SK-N-SH (cell line): Measurements from ENCODE around the gene NOX3. TPM values are rescaled to one million over a fixed set of nuclear protein-coding genes. Genes with fewer than 3 reads are reported as not detected.

Source experiments
- CTCF ChIA-PET: fragments of 300-600, 350-600 bp; formaldehyde crosslinking; extraction: SDS; loops from one replicate; lab custom pipeline; 2021; lab: Yijun Ruan, JAX
- POLR2A ChIA-PET: fragments of 350-600 bp; sonication (Branson Sonifier 250); formaldehyde crosslinking; extraction: SDS; loops from one replicate; lab custom pipeline; 2020; ENCODE audit warnings: antibody characterized with exemption, inconsistent platforms; lab: Yijun Ruan, JAX
- DNase-seq: peaks from one replicate; pipeline ENCODE4 v3.0.0; 2012
- H2AFZ ChIP-seq: fragments of 200-600 bp; sonication (generic); 2 replicates; pipeline ENCODE4 v1.8.1; 2016; ENCODE audit warnings: antibody characterized with exemption, mild to moderate bottlenecking, low read depth
- H3F3A ChIP-seq: fragments of 200-600 bp; sonication (generic); replicated peaks from 2 replicates; pipeline ENCODE3; 2016; ENCODE audit warnings: antibody characterized with exemption, mild to moderate bottlenecking; ENCODE audit not compliant: insufficient read depth
- H3K27ac ChIP-seq, 2 experiments: fragments of 200-500 bp in 1 of 2; fragments of 200-600 bp in 1 of 2; sonication (Bioruptor generic) in 1 of 2; sonication (generic), shearing (Covaris generic) in 1 of 2; 2 replicates each; pipeline versions ENCODE4 v1.5.1 to v1.6.1; 2014 to 2016; ENCODE audit warnings: low read depth in 2 of 2, inconsistent platforms in 1 of 2, low read length in 1 of 2, mild to moderate bottlenecking in 1 of 2, mixed read lengths in 1 of 2
- H3K27me3 ChIP-seq: fragments of 200-600 bp; sonication (generic), shearing (Covaris generic); 2 replicates; pipeline ENCODE4 v1.6.1; 2016; ENCODE audit warnings: mixed run types; ENCODE audit not compliant: insufficient read depth
- H3K36me3 ChIP-seq, 2 experiments: fragments of 200-500 bp in 1 of 2; fragments of 200-600 bp in 1 of 2; sonication (Bioruptor generic) in 1 of 2; sonication (generic) in 1 of 2; replicated peaks in 1 of 2; 2 replicates each; pipeline versions ENCODE3 to v1.5.1; 2014 to 2016; ENCODE audit warnings: low read length in 1 of 2, mild to moderate bottlenecking in 1 of 2; ENCODE audit not compliant: insufficient read depth in 2 of 2, control insufficient read depth in 1 of 2
- H3K4me1 ChIP-seq, 2 experiments: fragments of 200-500 bp in 1 of 2; fragments of 200-600 bp in 1 of 2; sonication (Bioruptor generic) in 1 of 2; sonication (generic), shearing (Covaris generic) in 1 of 2; 2 replicates each; pipeline versions ENCODE4 v1.5.1 to v1.6.1; 2014 to 2016; ENCODE audit warnings: low read depth in 1 of 2, low read length in 1 of 2, mixed run types in 1 of 2; ENCODE audit not compliant: insufficient read depth in 2 of 2, control insufficient read depth in 1 of 2
- H3K4me2 ChIP-seq: fragments of 200-600 bp; sonication (generic), shearing (Covaris generic); 2 replicates; pipeline ENCODE4 v1.6.1; 2017; ENCODE audit warnings: mixed run types
- H3K4me3 ChIP-seq, 2 experiments: fragments of 200-500 bp in 1 of 2; fragments of 200-600 bp in 1 of 2; sonication (Bioruptor generic) in 1 of 2; sonication (generic), shearing (Covaris generic) in 1 of 2; 2 replicates each; pipeline versions ENCODE4 v1.5.1 to v1.8.1; 2014 to 2016; ENCODE audit warnings: low read depth in 2 of 2, inconsistent platforms in 1 of 2, low read length in 1 of 2, mild to moderate bottlenecking in 1 of 2, mixed read lengths in 1 of 2, moderate library complexity in 1 of 2
- H3K79me2 ChIP-seq: fragments of 200-600 bp; sonication (generic); 2 replicates; pipeline ENCODE4 v1.8.1; 2017; ENCODE audit warnings: mild to moderate bottlenecking; ENCODE audit not compliant: insufficient read depth
- H3K9ac ChIP-seq: fragments of 200-600 bp; sonication (generic); 2 replicates; pipeline ENCODE4 v1.6.1; 2017; ENCODE audit warnings: mixed run types
- H3K9me2 ChIP-seq: fragments of 200-600 bp; sonication (generic); 2 replicates; pipeline ENCODE4 v1.6.1; 2017; ENCODE audit warnings: mixed run types
- H3K9me3 ChIP-seq: fragments of 200-600 bp; sonication (generic); 2 replicates; pipeline ENCODE4 v1.6.1; 2017; ENCODE audit warnings: mixed run types, mild to moderate bottlenecking, moderate library complexity
- H4K20me1 ChIP-seq: fragments of 200-600 bp; sonication (generic); 2 replicates; pipeline ENCODE4 v1.6.1; 2017; ENCODE audit warnings: mild to moderate bottlenecking, mixed run types; ENCODE audit not compliant: insufficient read depth
- EZH2phosphoT487 ChIP-seq: fragments of 200-600 bp; sonication (generic); IDR thresholded peaks from 2 replicates; pipeline ENCODE4 v1.6.1; 2017; ENCODE audit warnings: low read depth, mixed run types, mild to moderate bottlenecking, antibody characterized with exemption, moderate library complexity, borderline replicate concordance
- FOSL2 ChIP-seq: IDR thresholded peaks from 2 replicates; pipeline ENCODE4 v1.4.0; 2012; ENCODE audit warnings: low read depth, mild to moderate bottlenecking, moderate library complexity, borderline replicate concordance
- GATA2 ChIP-seq: sonication (generic); formaldehyde crosslinking; IDR thresholded peaks from 2 replicates; pipeline ENCODE4 v1.5.0; 2020; ENCODE audit warnings: mild to moderate bottlenecking, missing genetic modification reagents
- IRF3 ChIP-seq: fragments of 150-350 bp; IDR thresholded peaks from 2 replicates; pipeline ENCODE4 v1.6.1; 2016; ENCODE audit warnings: mild to moderate bottlenecking, low read depth, low read length
- JUND ChIP-seq: IDR thresholded peaks from 2 replicates; pipeline ENCODE4 v1.4.0; 2012
- MAX ChIP-seq: IDR thresholded peaks from 2 replicates; pipeline ENCODE4 v1.4.0; 2012; ENCODE audit warnings: low read depth
- POLR2AphosphoS5 ChIP-seq: IDR thresholded peaks from 2 replicates; pipeline ENCODE4 v1.6.1; 2012; ENCODE audit warnings: low read depth, low read length
- REST ChIP-seq: IDR thresholded peaks from 2 replicates; pipeline ENCODE4 v1.6.1; 2012; ENCODE audit warnings: mild to moderate bottlenecking, low read depth, low read length, moderate library complexity
- TCF12 ChIP-seq: IDR thresholded peaks from 2 replicates; pipeline ENCODE4 v1.4.0; 2012
- USF1 ChIP-seq: IDR thresholded peaks from 2 replicates; pipeline ENCODE4 v1.4.0; 2012; ENCODE audit warnings: low read depth, borderline replicate concordance
- ZBTB33 ChIP-seq: IDR thresholded peaks from 2 replicates; pipeline ENCODE4 v1.4.0; 2012; ENCODE audit warnings: low read depth, borderline replicate concordance
- WGBS: methylation state at CpG from one replicate; pipeline ENCODE4 v1.1.6; 2017; ENCODE audit warnings: low lambda C conversion rate; 5-methylcytosine and 5-hydroxymethylcytosine counted together
- polyA plus RNA-seq, 3 experiments: library from polyadenylated mRNA; depleted of rRNA; stranded (reverse); fragments of >200 nt; gene quantifications; 2 replicates each; pipeline ENCODE4 v1.2.3, GENCODE V29; 2012

NOX3 gene
- polyA plus RNA-seq, 1 of the 3 experiments (the other 2 are of a cell fraction) = 0.02 TPM

GRCh38 chr6:155422635-155423034 is 33.0 kb downstream of the NOX3 start (continued):
- no peak for TF ChIP-seq ZBTB33
- TF ChIP-seq TCF12 = no peak

- H4K20me1 ChIP-seq = no peaks in the 10 kb centered on the region
- no peak for DNase-seq
- peaks cover 14% of the 10 kb centered on the region for H3F3A ChIP-seq
- ChIA-PET CTCF (interaction anchor here (4.2 kb wide), 1 partner anchor 9 kb away, joined by 14 read pairs; no protein-coding TSS in a partner anchor), POLR2A (no interaction called here)
- no peak for TF ChIP-seq USF1
- TF ChIP-seq GATA2 (CRISPR knock-in tag) = no peak
- TF ChIP-seq IRF3 = no peak
- TF ChIP-seq MAX = no peak
- no peak for TF ChIP-seq EZH2phosphoT487
- TF ChIP-seq JUND = no peak
- TF ChIP-seq REST = no peak
- TF ChIP-seq FOSL2 = no peak
- TF ChIP-seq POLR2AphosphoS5 = no peak
- H3K9ac ChIP-seq = no peak overlapping the region
- no peak overlapping the region for H3K4me3 ChIP-seq
- no peaks in the 10 kb centered on the region for H3K27me3 ChIP-seq
- no peaks in the 10 kb centered on the region for H3K36me3 ChIP-seq
- H3K4me1 ChIP-seq = peaks cover 10 to 12% of the 10 kb centered on the region in 2 experiments
- H3K9me3 ChIP-seq = no peaks in the 10 kb centered on the region
- WGBS = 94% methylated on average over 2 of the region's 2 CpGs
- no peaks in the 10 kb centered on the region for H3K9me2 ChIP-seq
- H3K27ac ChIP-seq = no peak overlapping the region
- H2AFZ ChIP-seq = 0 out of 2 replicates have a peak overlapping the region, but pooled peaks have one; percentile 83
- no peak overlapping the region for H3K4me2 ChIP-seq
- no peaks in the 10 kb centered on the region for H3K79me2 ChIP-seq
Observed at GRCh38 chr6:155420492-155420891, 35.1 kb downstream of the NOX3 start.
